Measurements from ENCODE around the gene TRAPPC4. TPM values are rescaled to one million over a fixed set of nuclear protein-coding genes. Genes with fewer than 3 reads are reported as not detected.

TRAPPC4 gene
- total and polyA plus RNA-seq, 2 experiments from 2014 or later = 96.1 to 175 TPM

DNA sequence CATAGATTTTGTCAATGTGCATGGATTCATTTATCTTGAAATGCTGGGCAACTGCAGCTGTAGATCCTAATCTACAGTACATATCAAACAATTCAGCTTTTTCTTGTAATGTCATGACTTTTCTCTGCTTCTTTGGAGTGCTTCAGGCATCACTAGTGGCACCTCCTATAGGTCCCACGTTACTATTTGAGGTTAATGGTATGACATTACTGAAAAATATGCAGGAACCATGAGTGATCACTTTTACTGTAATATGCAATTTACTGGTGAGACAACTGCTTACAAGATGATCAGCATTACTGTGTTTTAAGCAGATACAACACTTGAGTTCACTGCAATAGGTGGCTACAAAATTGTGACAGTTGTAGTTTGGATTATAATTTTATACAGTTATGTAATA, 17.7 kb upstream of the TRAPPC4 start:
- Histone ChIP-seq H3K36me3 (replicated peaks; ENCODE audit: insufficient read depth, low read depth) (no peaks in the 10 kb centered on the region), H3K9me3 (ENCODE audit: low read depth) (no peaks in the 10 kb centered on the region), H3K79me2 (peaks cover 34% of the 10 kb centered on the region), H3K4me3 (no peak overlapping the region), H3K27ac (no peak overlapping the region), H2AFZ (no peak overlapping the region), H3K27me3 (no peaks in the 10 kb centered on the region), H3K9me2 (replicated peaks; ENCODE audit: insufficient read depth) (no peaks in the 10 kb centered on the region), H3K4me1 (ENCODE audit: insufficient read depth) (peaks cover 8% of the 10 kb centered on the region), H4K20me1 (ENCODE audit: insufficient read depth, poor library complexity, severe bottlenecking) (no peaks in the 10 kb centered on the region), H3K4me2 (no peak overlapping the region)
- TF ChIP-seq EZH2 (IDR thresholded peaks at IDR 0.05; ENCODE audit: borderline replicate concordance) (no peak), EZH2phosphoT487 (IDR thresholded peaks at IDR 0.05; ENCODE audit: low read depth, severe bottlenecking, unreplicated experiment) (no peak), CTCF (IDR thresholded peaks at IDR 0.05; ENCODE audit: poor library complexity) (no peak)
- DNase-seq (ENCODE audit: low spot score) = no peak
- 70% methylated on average over 1 of the region's 1 CpG for WGBS (ENCODE audit: low lambda C conversion rate, missing lambda C conversion rate)

GRCh38 chr11:119006656-119007055, 11.9 kb upstream of the TRAPPC4 start:
- H3K4me1 ChIP-seq (ENCODE audit: insufficient read depth) = no peaks in the 10 kb centered on the region
- TF ChIP-seq EZH2phosphoT487 (IDR thresholded peaks at IDR 0.05; ENCODE audit: low read depth, severe bottlenecking, unreplicated experiment) (no peak), EZH2 (IDR thresholded peaks at IDR 0.05; ENCODE audit: borderline replicate concordance) (no peak), CTCF (IDR thresholded peaks at IDR 0.05; ENCODE audit: poor library complexity) (no peak)
- no peaks in the 10 kb centered on the region for H3K9me2 ChIP-seq (replicated peaks; ENCODE audit: insufficient read depth)
- no peaks in the 10 kb centered on the region for H3K9me3 ChIP-seq (ENCODE audit: low read depth)
- no peaks in the 10 kb centered on the region for H3K36me3 ChIP-seq (replicated peaks; ENCODE audit: insufficient read depth, low read depth)
- no peak overlapping the region for H2AFZ ChIP-seq
- no peak overlapping the region for H3K4me2 ChIP-seq
- 95% methylated on average over 4 of the region's 4 CpGs for WGBS (ENCODE audit: low lambda C conversion rate, missing lambda C conversion rate)
- H3K4me3 ChIP-seq = no peak overlapping the region
- DNase-seq (ENCODE audit: low spot score) = no peak
- H4K20me1 ChIP-seq (ENCODE audit: insufficient read depth, poor library complexity, severe bottlenecking) = no peaks in the 10 kb centered on the region
- no peak overlapping the region for H3K27ac ChIP-seq
- no peaks in the 10 kb centered on the region for H3K27me3 ChIP-seq
- peaks cover 4% of the 10 kb centered on the region for H3K79me2 ChIP-seq

DNA sequence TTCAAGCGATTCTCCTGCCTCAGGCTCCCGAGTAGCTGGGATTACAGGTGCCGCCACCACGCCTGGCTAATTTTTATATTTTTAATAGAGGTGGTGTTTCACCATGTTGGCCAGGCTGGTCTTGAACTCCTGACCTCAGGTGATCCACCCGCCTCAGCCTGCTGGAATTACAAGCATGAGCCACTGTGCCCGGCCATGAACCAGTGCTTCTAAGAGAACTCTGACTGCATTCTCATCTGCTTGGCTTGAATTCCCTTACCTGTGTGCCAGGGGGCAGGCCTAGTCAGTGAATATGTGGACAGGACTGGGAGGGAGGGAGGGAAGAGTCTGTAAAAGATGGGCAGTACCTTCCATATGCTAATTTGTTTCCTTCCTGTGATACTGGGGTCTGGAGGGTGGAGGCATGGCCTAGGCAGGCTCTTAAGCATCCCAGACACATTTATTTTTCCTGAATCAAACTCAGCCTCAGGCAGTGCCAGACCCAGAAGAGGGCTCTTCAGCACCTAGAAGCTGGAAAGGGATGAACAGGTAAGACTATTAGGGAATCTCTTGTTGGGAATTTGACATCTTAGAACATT, 7.0 kb upstream of the TRAPPC4 start:
- WGBS (ENCODE audit: low lambda C conversion rate, missing lambda C conversion rate) = 90% methylated on average over 6 of the region's 6 CpGs
- H3K9me3 ChIP-seq (ENCODE audit: low read depth) = no peaks in the 10 kb centered on the region
- no peak overlapping the region for H3K27ac ChIP-seq
- H3K9me2 ChIP-seq (replicated peaks; ENCODE audit: insufficient read depth) = no peaks in the 10 kb centered on the region
- peaks cover 1% of the 10 kb centered on the region for H4K20me1 ChIP-seq (ENCODE audit: insufficient read depth, poor library complexity, severe bottlenecking)
- no peaks in the 10 kb centered on the region for H3K27me3 ChIP-seq
- no peak overlapping the region for H3K4me2 ChIP-seq
- no peak overlapping the region for H2AFZ ChIP-seq
- TF ChIP-seq EZH2phosphoT487 (IDR thresholded peaks at IDR 0.05; ENCODE audit: low read depth, severe bottlenecking, unreplicated experiment) = no peak
- TF ChIP-seq CTCF (IDR thresholded peaks at IDR 0.05; ENCODE audit: poor library complexity) = no peak
- TF ChIP-seq EZH2 (IDR thresholded peaks at IDR 0.05; ENCODE audit: borderline replicate concordance) = no peak
- H3K79me2 ChIP-seq = peaks cover 25% of the 10 kb centered on the region
- DNase-seq (ENCODE audit: low spot score) = no peak
- H3K36me3 ChIP-seq (replicated peaks; ENCODE audit: insufficient read depth, low read depth) = no peaks in the 10 kb centered on the region
- no peak overlapping the region for H3K4me3 ChIP-seq
- peaks cover 7% of the 10 kb centered on the region for H3K4me1 ChIP-seq (ENCODE audit: insufficient read depth)

All from hepatocyte (in vitro differentiated cells).